IMR-90 (cell line): ENCODE results near the gene DCST2. TPM values are rescaled to one million over a fixed set of nuclear protein-coding genes. Genes with fewer than 3 reads are reported as not detected.

ENCODE experiments used
- ATAC-seq: fragments of 200-7000 bp; cut with Tn5 transposase; 2 replicates; pipeline ENCODE4 v1.9.1; 2020; ENCODE audit warnings: low read depth, mild to moderate bottlenecking, moderate library complexity
- BruUV-seq: library from RNA; stranded (reverse); fragments of 400-500 nt; replicated peaks from 2 replicates; lab custom pipeline; 2021; lab: Mats Ljungman, UMichigan
- CTCF ChIA-PET: fragments of 300-600 bp; formaldehyde crosslinking; extraction: SDS; loops from one replicate; lab custom pipeline; 2021; ENCODE audit warnings: antibody characterized with exemption; lab: Yijun Ruan, JAX
- POLR2A ChIA-PET: fragments of 300-600 bp; sonication (Branson Sonifier 250); formaldehyde crosslinking; loops from one replicate; lab custom pipeline; 2022; ENCODE audit warnings: antibody characterized with exemption; ENCODE audit not compliant: unreplicated experiment; lab: Charles Lee
- DNase-seq: peaks from one replicate; pipeline ENCODE4 v3.0.0; 2013
- H2AFZ ChIP-seq: replicated peaks from 2 replicates; pipeline ENCODE3; 2013; ENCODE audit warnings: low read length, mild to moderate bottlenecking; ENCODE audit not compliant: poor library complexity
- H2AK5ac ChIP-seq: 2 replicates; pipeline ENCODE4 v1.6.1; 2013; ENCODE audit warnings: low read depth, low read length, inconsistent platforms
- H2AK9ac ChIP-seq: replicated peaks from 2 replicates; pipeline ENCODE3; 2013; ENCODE audit warnings: mild to moderate bottlenecking, low read depth, low read length, moderate library complexity; ENCODE audit not compliant: poor library complexity
- H2BK120ac ChIP-seq: 2 replicates; pipeline ENCODE4 v1.6.1; 2013; ENCODE audit warnings: low read depth, low read length, inconsistent platforms
- H2BK15ac ChIP-seq: 3 replicates; pipeline ENCODE4 v1.6.1; 2013; ENCODE audit warnings: low read depth, low read length, inconsistent platforms
- H2BK20ac ChIP-seq: 2 replicates; pipeline ENCODE4 v1.6.1; 2013; ENCODE audit warnings: low read depth, mild to moderate bottlenecking, inconsistent platforms, low read length, moderate library complexity
- H2BK5ac ChIP-seq: 2 replicates; pipeline ENCODE4 v1.6.1; 2013; ENCODE audit warnings: mild to moderate bottlenecking, low read depth, low read length, inconsistent platforms; ENCODE audit not compliant: poor library complexity, severe bottlenecking
- H3K14ac ChIP-seq: replicated peaks from 2 replicates; pipeline ENCODE4 v1.6.1; 2013; ENCODE audit warnings: low read depth, low read length, inconsistent platforms
- H3K18ac ChIP-seq: 2 replicates; pipeline ENCODE4 v1.6.1; 2013; ENCODE audit warnings: low read depth, low read length, control low read depth
- H3K23ac ChIP-seq: 2 replicates; pipeline ENCODE4 v1.6.1; 2013; ENCODE audit warnings: low read depth, low read length, inconsistent platforms
- H3K27ac ChIP-seq: 2 replicates; pipeline ENCODE4 v1.5.1; 2013; ENCODE audit warnings: mild to moderate bottlenecking, control low read depth, low read length; ENCODE audit not compliant: insufficient read depth
- H3K27me3 ChIP-seq: 2 replicates; pipeline ENCODE4 v1.6.1; 2013; ENCODE audit warnings: low read length; ENCODE audit not compliant: control insufficient read depth, insufficient read depth
- H3K36me3 ChIP-seq: 2 replicates; pipeline ENCODE4 v1.6.1; 2013; ENCODE audit warnings: low read length, mixed read lengths; ENCODE audit not compliant: control insufficient read depth, insufficient read depth
- H3K4ac ChIP-seq: 2 replicates; pipeline ENCODE4 v1.6.1; 2013; ENCODE audit warnings: low read depth, low read length, inconsistent platforms
- H3K4me1 ChIP-seq: 2 replicates; pipeline ENCODE4 v1.6.1; 2013; ENCODE audit warnings: low read length, mixed read lengths; ENCODE audit not compliant: control insufficient read depth, insufficient read depth
- H3K4me2 ChIP-seq: 2 replicates; pipeline ENCODE4 v1.6.1; 2013; ENCODE audit warnings: low read depth, mild to moderate bottlenecking, control low read depth, low read length, moderate library complexity
- H3K4me3 ChIP-seq: 2 replicates; pipeline ENCODE4 v1.5.1; 2013; ENCODE audit warnings: low read depth, mild to moderate bottlenecking, control low read depth, low read length, moderate library complexity; ENCODE audit not compliant: insufficient read depth
- H3K56ac ChIP-seq: 2 replicates; pipeline ENCODE4 v1.6.1; 2013; ENCODE audit warnings: low read length, inconsistent platforms; ENCODE audit not compliant: insufficient read depth; ENCODE audit errors: extremely low read depth
- H3K79me1 ChIP-seq, 2 experiments: 2 replicates each; pipeline ENCODE4 v1.6.1; 2013; ENCODE audit warnings: low read length in 2 of 2, inconsistent platforms in 1 of 2, low read depth in 1 of 2
- H3K9ac ChIP-seq: 2 replicates; pipeline ENCODE4 v1.6.1; 2013; ENCODE audit warnings: low read depth, low read length, control low read depth
- H3K9me1 ChIP-seq: 2 replicates; pipeline ENCODE4 v1.6.1; 2013; ENCODE audit warnings: low read length, inconsistent platforms; ENCODE audit not compliant: insufficient read depth
- H3K9me3 ChIP-seq: 2 replicates; pipeline ENCODE4 v1.6.1; 2013; ENCODE audit warnings: low read length; ENCODE audit not compliant: control insufficient read depth, insufficient read depth
- H4K20me1 ChIP-seq: 2 replicates; pipeline ENCODE4 v1.6.1; 2013; ENCODE audit warnings: low read length, inconsistent platforms; ENCODE audit not compliant: insufficient read depth
- H4K5ac ChIP-seq: 2 replicates; pipeline ENCODE4 v1.6.1; 2013; ENCODE audit warnings: mild to moderate bottlenecking, low read depth, low read length, control low read depth
- H4K8ac ChIP-seq, 2 experiments: 2 replicates each; pipeline ENCODE4 v1.6.1; 2013; ENCODE audit warnings: low read depth in 2 of 2, low read length in 2 of 2, control low read depth in 1 of 2, inconsistent platforms in 1 of 2
- H4K91ac ChIP-seq: 2 replicates; pipeline ENCODE4 v1.6.1; 2013; ENCODE audit warnings: low read depth, low read length, inconsistent platforms; ENCODE audit not compliant: insufficient read depth
- BHLHE40 ChIP-seq: fragments of 150-350 bp; IDR thresholded peaks from 2 replicates; pipeline ENCODE4 v1.6.1; 2016; ENCODE audit warnings: mild to moderate bottlenecking, low read depth, low read length
- ELK1 ChIP-seq: fragments of 150-350 bp; IDR thresholded peaks from 2 replicates; pipeline ENCODE4 v1.6.1; 2016; ENCODE audit warnings: low read depth, mild to moderate bottlenecking, low read length, moderate library complexity, borderline replicate concordance
- MAFK ChIP-seq: IDR thresholded peaks from 2 replicates; pipeline ENCODE4 v1.6.1; 2012; ENCODE audit warnings: low read depth, low read length, improper control_type of control experiment
- MAZ ChIP-seq: IDR thresholded peaks from 2 replicates; pipeline ENCODE4 v1.6.1; 2012; ENCODE audit warnings: low read depth, mild to moderate bottlenecking, low read length, improper control_type of control experiment, moderate library complexity, borderline replicate concordance
- MXI1 ChIP-seq: IDR thresholded peaks from 2 replicates; pipeline ENCODE4 v1.6.1; 2012; ENCODE audit warnings: low read depth, mild to moderate bottlenecking, low read length, moderate library complexity, borderline replicate concordance
- NFE2L2 ChIP-seq: fragments of 150-350 bp; IDR thresholded peaks from 2 replicates; pipeline ENCODE4 v1.6.1; 2016; ENCODE audit warnings: low read depth, mild to moderate bottlenecking, low read length
- POLR2A ChIP-seq: IDR thresholded peaks from 2 replicates; pipeline ENCODE4 v1.6.1; 2012; ENCODE audit warnings: mild to moderate bottlenecking, low read depth, low read length
- RCOR1 ChIP-seq: IDR thresholded peaks from 2 replicates; pipeline ENCODE4 v1.6.1; 2012; ENCODE audit warnings: mild to moderate bottlenecking, low read length, improper control_type of control experiment; ENCODE audit not compliant: insufficient replicate concordance
- SMC3 ChIP-seq: fragments of 150-350 bp; IDR thresholded peaks from 2 replicates; pipeline ENCODE4 v1.6.1; 2016; ENCODE audit warnings: low read depth, mild to moderate bottlenecking, antibody characterized with exemption, low read length, moderate library complexity
- WGBS, 2 experiments: methylation state at CpG; one replicate each; pipeline versions ENCODE4 v1.1.5 to v1.1.7; 2013; ENCODE audit warnings: missing lambda C conversion rate in 2 of 2; ENCODE audit not compliant: insufficient read length in 1 of 2; ENCODE audit errors: extremely low coverage in 2 of 2; 5-methylcytosine and 5-hydroxymethylcytosine counted together
- dilution Hi-C: fragments of 300-500 bp; cut with HindIII; formaldehyde crosslinking; loops from one replicate; pipeline ENCODE4 v1.14.3; 2018; ENCODE audit warnings: low sequenced_read_pairs; ENCODE audit not compliant: unreplicated experiment
- in situ Hi-C: fragments of 300-500 bp; cut with MboI; formaldehyde crosslinking; loops from 3 replicates; pipeline ENCODE4 v1.14.3; 2019; ENCODE audit warnings: low sequenced_read_pairs, inconsistent platforms, mixed read lengths
- intact Hi-C: fragments of 100-400 bp; cut with micrococcal nuclease; formaldehyde crosslinking; loops from 2 replicates; pipeline ENCODE4 v1.10.0; 2022
- polyA plus RNA-seq, 3 experiments: library from polyadenylated mRNA; depleted of rRNA; stranded (reverse); fragments of >200 nt; gene quantifications; 2 replicates each; pipeline ENCODE4 v1.2.3, GENCODE V29; 2012; ENCODE audit warnings: low replicate concordance in 1 of 3
- total RNA-seq: library from RNA; depleted of rRNA; stranded (reverse); fragments of >200 nt; gene quantifications from 2 replicates; pipeline ENCODE4 v1.2.3, GENCODE V29; 2012
- TF ChIP-seq, protein P1 (sequence below): fragments of 150-350 bp; IDR thresholded peaks from 2 replicates; pipeline ENCODE4 v1.6.1; 2017; ENCODE audit warnings: mild to moderate bottlenecking, antibody characterized with exemption, low read length, low read depth
- TF ChIP-seq, protein P2 (sequence below): conservative IDR thresholded peaks from 2 replicates; pipeline ENCODE4 v1.5.1; 2012; ENCODE audit warnings: mild to moderate bottlenecking, low read depth, low read length, improper control_type of control experiment

The DCST2 gene
- total and polyA plus RNA-seq, 2 of the 4 experiments (the other 2 are of a cell fraction), result 0.14 TPM; not detected in 1

DNA sequence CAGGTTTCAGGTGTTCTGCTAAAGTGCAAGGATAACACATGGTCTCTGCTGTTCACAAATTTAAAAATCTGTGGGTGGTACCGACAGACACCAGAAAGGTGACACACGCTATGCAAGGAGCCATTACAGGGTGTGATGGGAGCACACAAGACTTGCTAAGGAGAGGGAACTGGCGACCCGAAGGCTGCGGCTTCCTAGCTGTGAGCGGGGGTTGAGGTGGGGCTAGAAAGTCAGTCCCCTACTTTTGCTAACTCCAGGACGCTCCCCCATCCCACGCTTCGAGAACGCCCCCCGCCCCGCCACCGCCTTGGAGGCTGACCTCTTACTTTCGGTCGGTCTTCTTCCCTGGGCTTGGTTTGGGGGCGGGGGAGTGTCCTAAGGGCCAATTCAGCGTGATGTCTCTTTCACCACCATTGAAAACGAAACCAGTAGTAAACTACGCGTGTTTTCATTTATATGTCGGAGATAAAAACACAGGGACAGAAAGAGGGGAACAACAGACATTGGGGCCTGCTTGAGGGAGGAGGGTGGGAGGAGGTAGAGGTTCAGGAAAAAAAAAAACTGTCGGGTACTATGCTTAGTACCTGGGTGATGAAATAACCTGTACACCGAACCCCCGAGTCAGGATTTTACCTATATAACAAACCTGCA, 58.0 kb downstream of the DCST2 start:
- peak overlapping the region; percentile 98 for H2AK9ac ChIP-seq
- H2BK120ac ChIP-seq, result peak overlapping the region; percentile 66
- dilution Hi-C loops, result no loop called here
- peak overlapping the region; percentile 79 for H2AFZ ChIP-seq
- in situ Hi-C loops, result no loop called here
- H3K9me1 ChIP-seq, result peaks cover 7% of the 10 kb centered on the region
- peak overlapping the region; percentile 92 for H4K91ac ChIP-seq
- H3K4me1 ChIP-seq, result peaks cover 11% of the 10 kb centered on the region
- no peaks in the 10 kb centered on the region for H3K27me3 ChIP-seq
- H3K9me3 ChIP-seq, result no peaks in the 10 kb centered on the region
- peak overlapping the region; percentile 48; the same call in 2 of the 3 replicates for H2BK15ac ChIP-seq
- H3K36me3 ChIP-seq, result no peaks in the 10 kb centered on the region
- H3K4me3 ChIP-seq, result peak overlapping the region; percentile 57
- peak overlapping the region; percentile 93 for H3K23ac ChIP-seq
- H3K9ac ChIP-seq, result peak overlapping the region; percentile 91
- peak overlapping the region; percentile 72 for H2AK5ac ChIP-seq
- H3K4ac ChIP-seq, result peak overlapping the region; percentile 97
- peak overlapping the region; percentile 89 for H3K56ac ChIP-seq
- peak overlapping the region; percentile 81 for H4K5ac ChIP-seq
- H3K18ac ChIP-seq, result peak overlapping the region; percentile 76
- TF ChIP-seq NFE2L2 (no peak), MAFK (no peak), MAZ (peak; percentile 26; the same call in 1 of the 2 replicates), MXI1 (no peak), POLR2A (0 out of 2 replicates have a peak, but pooled peaks have one; percentile 0), BHLHE40 (no peak), SMC3 (no peak), RCOR1 (no peak), ELK1 (no peak)
- TF ChIP-seq, protein P1, sequence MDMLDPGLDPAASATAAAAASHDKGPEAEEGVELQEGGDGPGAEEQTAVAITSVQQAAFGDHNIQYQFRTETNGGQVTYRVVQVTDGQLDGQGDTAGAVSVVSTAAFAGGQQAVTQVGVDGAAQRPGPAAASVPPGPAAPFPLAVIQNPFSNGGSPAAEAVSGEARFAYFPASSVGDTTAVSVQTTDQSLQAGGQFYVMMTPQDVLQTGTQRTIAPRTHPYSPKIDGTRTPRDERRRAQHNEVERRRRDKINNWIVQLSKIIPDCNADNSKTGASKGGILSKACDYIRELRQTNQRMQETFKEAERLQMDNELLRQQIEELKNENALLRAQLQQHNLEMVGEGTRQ, result no peak
- TF ChIP-seq, protein P2, sequence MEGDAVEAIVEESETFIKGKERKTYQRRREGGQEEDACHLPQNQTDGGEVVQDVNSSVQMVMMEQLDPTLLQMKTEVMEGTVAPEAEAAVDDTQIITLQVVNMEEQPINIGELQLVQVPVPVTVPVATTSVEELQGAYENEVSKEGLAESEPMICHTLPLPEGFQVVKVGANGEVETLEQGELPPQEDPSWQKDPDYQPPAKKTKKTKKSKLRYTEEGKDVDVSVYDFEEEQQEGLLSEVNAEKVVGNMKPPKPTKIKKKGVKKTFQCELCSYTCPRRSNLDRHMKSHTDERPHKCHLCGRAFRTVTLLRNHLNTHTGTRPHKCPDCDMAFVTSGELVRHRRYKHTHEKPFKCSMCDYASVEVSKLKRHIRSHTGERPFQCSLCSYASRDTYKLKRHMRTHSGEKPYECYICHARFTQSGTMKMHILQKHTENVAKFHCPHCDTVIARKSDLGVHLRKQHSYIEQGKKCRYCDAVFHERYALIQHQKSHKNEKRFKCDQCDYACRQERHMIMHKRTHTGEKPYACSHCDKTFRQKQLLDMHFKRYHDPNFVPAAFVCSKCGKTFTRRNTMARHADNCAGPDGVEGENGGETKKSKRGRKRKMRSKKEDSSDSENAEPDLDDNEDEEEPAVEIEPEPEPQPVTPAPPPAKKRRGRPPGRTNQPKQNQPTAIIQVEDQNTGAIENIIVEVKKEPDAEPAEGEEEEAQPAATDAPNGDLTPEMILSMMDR, result no peak
- CTCF ChIA-PET, result no interaction called here
- intact Hi-C loops, result loop anchor here (10.0 kb wide), 1 partner anchor 199 kb away; the partner anchor contains the start of genes KRTCAP2 and TRIM46
- ATAC-seq (no peak), DNase-seq (peak; percentile 53)
- 0% methylated on average over 1 of the region's 24 CpGs; no CpG with 5 or more reads in 1 of the 2 experiments for WGBS, 2 experiments
- no peaks in the 10 kb centered on the region; the same call in 1 of the 2 replicates for H4K20me1 ChIP-seq
- peak overlapping the region; percentile 92 for H2BK20ac ChIP-seq
- H2BK5ac ChIP-seq, result peak overlapping the region; percentile 96
- POLR2A ChIA-PET, result no interaction called here
- H3K79me1 ChIP-seq, result peaks cover 6 to 35% of the 10 kb centered on the region in 2 experiments
- BruUV-seq, result no TSS peak
- H3K14ac ChIP-seq, result peak overlapping the region; percentile 98
- H3K4me2 ChIP-seq, result peak overlapping the region; percentile 91
- peak overlapping the region; percentile 80 for H3K27ac ChIP-seq
- peak overlapping the region; percentile 29 to 90 for H4K8ac ChIP-seq
